Neural cell (in vitro differentiated cells): ENCODE data around the gene HERC2.

Experiments used
- CTCF ChIP-seq: fragments of 450-650 bp; IDR thresholded peaks from 2 replicates; pipeline ENCODE4 v1.5.1; 2014; ENCODE audit warnings: antibody characterized with exemption, mild to moderate bottlenecking, moderate library complexity; ENCODE audit not compliant: poor library complexity, severe bottlenecking
- RAD21 ChIP-seq: fragments of 450-650 bp; conservative IDR thresholded peaks from 2 replicates; pipeline ENCODE4 v1.6.1; 2014; ENCODE audit warnings: antibody characterized with exemption, mild to moderate bottlenecking, moderate library complexity

- TF ChIP-seq CTCF (no peak), RAD21 (no peak)
Observed at GRCh38 chr15:28131946-28132345, 190.0 kb downstream of the HERC2 start.
